SK-N-SH (cell line): ENCODE data around the gene FOXL1. TPM values are rescaled to one million over a fixed set of nuclear protein-coding genes. Genes with fewer than 3 reads are reported as not detected.

ENCODE experiments used
- CTCF ChIA-PET: fragments of 300-600, 350-600 bp; formaldehyde crosslinking; extraction: SDS; loops from one replicate; lab custom pipeline; 2021; lab: Yijun Ruan, JAX
- POLR2A ChIA-PET: fragments of 350-600 bp; sonication (Branson Sonifier 250); formaldehyde crosslinking; extraction: SDS; loops from one replicate; lab custom pipeline; 2020; ENCODE audit warnings: antibody characterized with exemption, inconsistent platforms; lab: Yijun Ruan, JAX
- DNase-seq: peaks from one replicate; pipeline ENCODE4 v3.0.0; 2012
- H2AFZ ChIP-seq: fragments of 200-600 bp; sonication (generic); 2 replicates; pipeline ENCODE4 v1.8.1; 2016; ENCODE audit warnings: antibody characterized with exemption, mild to moderate bottlenecking, low read depth
- H3F3A ChIP-seq: fragments of 200-600 bp; sonication (generic); replicated peaks from 2 replicates; pipeline ENCODE3; 2016; ENCODE audit warnings: antibody characterized with exemption, mild to moderate bottlenecking; ENCODE audit not compliant: insufficient read depth
- H3K27ac ChIP-seq, 2 experiments: fragments of 200-500 bp in 1 of 2; fragments of 200-600 bp in 1 of 2; sonication (Bioruptor generic) in 1 of 2; sonication (generic), shearing (Covaris generic) in 1 of 2; 2 replicates each; pipeline versions ENCODE4 v1.5.1 to v1.6.1; 2014 to 2016; ENCODE audit warnings: low read depth in 2 of 2, inconsistent platforms in 1 of 2, low read length in 1 of 2, mild to moderate bottlenecking in 1 of 2, mixed read lengths in 1 of 2
- H3K27me3 ChIP-seq: fragments of 200-600 bp; sonication (generic), shearing (Covaris generic); 2 replicates; pipeline ENCODE4 v1.6.1; 2016; ENCODE audit warnings: mixed run types; ENCODE audit not compliant: insufficient read depth
- H3K36me3 ChIP-seq, 2 experiments: fragments of 200-500 bp in 1 of 2; fragments of 200-600 bp in 1 of 2; sonication (Bioruptor generic) in 1 of 2; sonication (generic) in 1 of 2; replicated peaks in 1 of 2; 2 replicates each; pipeline versions ENCODE3 to v1.5.1; 2014 to 2016; ENCODE audit warnings: low read length in 1 of 2, mild to moderate bottlenecking in 1 of 2; ENCODE audit not compliant: insufficient read depth in 2 of 2, control insufficient read depth in 1 of 2
- H3K4me1 ChIP-seq, 2 experiments: fragments of 200-500 bp in 1 of 2; fragments of 200-600 bp in 1 of 2; sonication (Bioruptor generic) in 1 of 2; sonication (generic), shearing (Covaris generic) in 1 of 2; 2 replicates each; pipeline versions ENCODE4 v1.5.1 to v1.6.1; 2014 to 2016; ENCODE audit warnings: low read depth in 1 of 2, low read length in 1 of 2, mixed run types in 1 of 2; ENCODE audit not compliant: insufficient read depth in 2 of 2, control insufficient read depth in 1 of 2
- H3K4me2 ChIP-seq: fragments of 200-600 bp; sonication (generic), shearing (Covaris generic); 2 replicates; pipeline ENCODE4 v1.6.1; 2017; ENCODE audit warnings: mixed run types
- H3K4me3 ChIP-seq, 2 experiments: fragments of 200-500 bp in 1 of 2; fragments of 200-600 bp in 1 of 2; sonication (Bioruptor generic) in 1 of 2; sonication (generic), shearing (Covaris generic) in 1 of 2; 2 replicates each; pipeline versions ENCODE4 v1.5.1 to v1.8.1; 2014 to 2016; ENCODE audit warnings: low read depth in 2 of 2, inconsistent platforms in 1 of 2, low read length in 1 of 2, mild to moderate bottlenecking in 1 of 2, mixed read lengths in 1 of 2, moderate library complexity in 1 of 2
- H3K79me2 ChIP-seq: fragments of 200-600 bp; sonication (generic); 2 replicates; pipeline ENCODE4 v1.8.1; 2017; ENCODE audit warnings: mild to moderate bottlenecking; ENCODE audit not compliant: insufficient read depth
- H3K9ac ChIP-seq: fragments of 200-600 bp; sonication (generic); 2 replicates; pipeline ENCODE4 v1.6.1; 2017; ENCODE audit warnings: mixed run types
- H3K9me2 ChIP-seq: fragments of 200-600 bp; sonication (generic); 2 replicates; pipeline ENCODE4 v1.6.1; 2017; ENCODE audit warnings: mixed run types
- H3K9me3 ChIP-seq: fragments of 200-600 bp; sonication (generic); 2 replicates; pipeline ENCODE4 v1.6.1; 2017; ENCODE audit warnings: mixed run types, mild to moderate bottlenecking, moderate library complexity
- H4K20me1 ChIP-seq: fragments of 200-600 bp; sonication (generic); 2 replicates; pipeline ENCODE4 v1.6.1; 2017; ENCODE audit warnings: mild to moderate bottlenecking, mixed run types; ENCODE audit not compliant: insufficient read depth
- ELF1 ChIP-seq: IDR thresholded peaks from 2 replicates; pipeline ENCODE4 v1.4.0; 2012
- EP300 ChIP-seq, 2 experiments: IDR thresholded peaks; 2 replicates each; pipeline versions ENCODE4 v1.4.0 to v1.6.1; 2012; ENCODE audit warnings: borderline replicate concordance in 1 of 2, low read depth in 1 of 2, low read length in 1 of 2
- FOSL2 ChIP-seq: IDR thresholded peaks from 2 replicates; pipeline ENCODE4 v1.4.0; 2012; ENCODE audit warnings: low read depth, mild to moderate bottlenecking, moderate library complexity, borderline replicate concordance
- FOXJ3 ChIP-seq: sonication (generic); formaldehyde crosslinking; IDR thresholded peaks from 2 replicates; pipeline ENCODE4 v1.5.1; 2020; ENCODE audit warnings: mild to moderate bottlenecking, missing genetic modification reagents
- FOXM1 ChIP-seq: IDR thresholded peaks from 2 replicates; pipeline ENCODE4 v1.4.0; 2012; ENCODE audit warnings: low read depth, mild to moderate bottlenecking
- GABPA ChIP-seq: IDR thresholded peaks from 2 replicates; pipeline ENCODE4 v1.4.0; 2012; ENCODE audit warnings: low read depth, mild to moderate bottlenecking
- GATA2 ChIP-seq: sonication (generic); formaldehyde crosslinking; IDR thresholded peaks from 2 replicates; pipeline ENCODE4 v1.5.0; 2020; ENCODE audit warnings: mild to moderate bottlenecking, missing genetic modification reagents
- MXI1 ChIP-seq: IDR thresholded peaks from 2 replicates; pipeline ENCODE4 v1.6.1; 2012; ENCODE audit warnings: mild to moderate bottlenecking, low read depth, low read length, improper control_type of control experiment
- RAD21 ChIP-seq: IDR thresholded peaks from 2 replicates; pipeline ENCODE4 v1.6.1; 2012; ENCODE audit warnings: mild to moderate bottlenecking, low read length
- SIN3A ChIP-seq: IDR thresholded peaks from 2 replicates; pipeline ENCODE4 v1.6.1; 2012; ENCODE audit warnings: low read depth, mild to moderate bottlenecking, low read length, moderate library complexity, borderline replicate concordance
- SMC3 ChIP-seq: IDR thresholded peaks from 2 replicates; pipeline ENCODE4 v1.6.1; 2012; ENCODE audit warnings: low read depth, low read length, improper control_type of control experiment
- TAF1 ChIP-seq: IDR thresholded peaks from 2 replicates; pipeline ENCODE4 v1.6.1; 2012; ENCODE audit warnings: low read depth, mild to moderate bottlenecking, low read length, moderate library complexity, borderline replicate concordance
- TEAD4 ChIP-seq: IDR thresholded peaks from 2 replicates; pipeline ENCODE4 v1.4.0; 2012; ENCODE audit warnings: mild to moderate bottlenecking, borderline replicate concordance; ENCODE audit not compliant: insufficient read depth
- YY1 ChIP-seq: IDR thresholded peaks from 2 replicates; pipeline ENCODE4 v1.4.0; 2012; ENCODE audit warnings: low read depth, mild to moderate bottlenecking
- whole genome bisulfite sequencing: methylation state at CpG from one replicate; pipeline ENCODE4 v1.1.6; 2017; ENCODE audit warnings: low lambda C conversion rate; 5-methylcytosine and 5-hydroxymethylcytosine counted together
- polyA plus RNA-seq, 3 experiments: library from polyadenylated mRNA; depleted of rRNA; stranded (reverse); fragments of >200 nt; gene quantifications; 2 replicates each; pipeline ENCODE4 v1.2.3, GENCODE V29; 2012
- TF ChIP-seq, protein P1 (sequence below): fragments of 150-350 bp; IDR thresholded peaks from 2 replicates; pipeline ENCODE4 v1.6.1; 2016; ENCODE audit warnings: mild to moderate bottlenecking, low read depth, low read length
- TF ChIP-seq, protein P2 (sequence below): IDR thresholded peaks from 2 replicates; pipeline ENCODE4; 2012
- TF ChIP-seq, protein P3 (sequence below): IDR thresholded peaks from 2 replicates; pipeline ENCODE4 v1.6.1; 2012; ENCODE audit warnings: mild to moderate bottlenecking, low read depth, low read length, moderate library complexity
- TF ChIP-seq, protein P4 (sequence below): IDR thresholded peaks from 2 replicates; pipeline ENCODE4 v1.4.0; 2012; ENCODE audit warnings: low read depth, borderline replicate concordance

The FOXL1 gene
- polyA plus RNA-seq, 1 of the 3 experiments (the other 2 are of a cell fraction) = 2.5 TPM

DNA sequence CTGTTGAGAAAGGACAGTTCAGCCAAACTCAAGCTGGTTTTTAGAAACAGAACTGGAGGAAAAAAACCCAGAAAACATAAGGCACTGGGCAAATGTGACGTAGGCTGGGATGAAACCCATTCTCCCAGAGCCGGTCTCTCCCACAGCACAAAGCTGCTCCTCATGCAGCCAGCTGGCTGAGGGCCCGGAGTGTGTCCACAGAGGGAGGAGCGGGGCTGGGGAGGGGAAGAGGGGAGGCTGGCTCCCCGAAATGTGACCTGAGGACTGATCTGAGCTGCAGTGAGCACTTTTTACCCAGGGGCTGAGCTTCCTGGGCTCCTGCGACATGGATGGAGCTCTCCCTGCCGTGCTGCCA is 47.2 kb upstream of the FOXL1 start (continued):
- TF ChIP-seq, protein P1, sequence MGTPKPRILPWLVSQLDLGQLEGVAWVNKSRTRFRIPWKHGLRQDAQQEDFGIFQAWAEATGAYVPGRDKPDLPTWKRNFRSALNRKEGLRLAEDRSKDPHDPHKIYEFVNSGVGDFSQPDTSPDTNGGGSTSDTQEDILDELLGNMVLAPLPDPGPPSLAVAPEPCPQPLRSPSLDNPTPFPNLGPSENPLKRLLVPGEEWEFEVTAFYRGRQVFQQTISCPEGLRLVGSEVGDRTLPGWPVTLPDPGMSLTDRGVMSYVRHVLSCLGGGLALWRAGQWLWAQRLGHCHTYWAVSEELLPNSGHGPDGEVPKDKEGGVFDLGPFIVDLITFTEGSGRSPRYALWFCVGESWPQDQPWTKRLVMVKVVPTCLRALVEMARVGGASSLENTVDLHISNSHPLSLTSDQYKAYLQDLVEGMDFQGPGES = no peak
- TF ChIP-seq TEAD4 (no peak), RAD21 (no peak), SMC3 (no peak), TAF1 (no peak)
- TF ChIP-seq, all 33 proteins: peak for 0

GRCh38 chr16:86531641-86532525 is 46.5 kb upstream of the FOXL1 start:
- Histone ChIP-seq H3K9ac (no peak overlapping the region), H3K9me3 (no peaks in the 10 kb centered on the region), H3K4me3 (no peak overlapping the region), H2AFZ (no peak overlapping the region), H3K27ac (no peak overlapping the region), H3K4me2 (no peak overlapping the region)
- no peak for DNase-seq
- no peak for TF ChIP-seq SIN3A
- TF ChIP-seq FOXM1 = no peak
- TF ChIP-seq, all 33 proteins: peak for 0
- Histone ChIP-seq H3K79me2 (no peaks in the 10 kb centered on the region), H3F3A (no peaks in the 10 kb centered on the region), H3K27me3 (no peaks in the 10 kb centered on the region; the same call in 1 of the 2 replicates), H3K4me1 (no peaks in the 10 kb centered on the region), H3K36me3 (peaks cover under 1 to 7% of the 10 kb centered on the region in 2 experiments), H4K20me1 (no peaks in the 10 kb centered on the region), H3K9me2 (no peaks in the 10 kb centered on the region)
- ChIA-PET CTCF (interaction anchor here (0.8 to 4.4 kb wide), 3 partner anchors 13 to 710 kb away, joined by 4 to 48 read pairs (median 4); no protein-coding TSS in a partner anchor), POLR2A (no interaction called here)
- 90% methylated on average over 11 of the region's 49 CpGs for WGBS

DNA sequence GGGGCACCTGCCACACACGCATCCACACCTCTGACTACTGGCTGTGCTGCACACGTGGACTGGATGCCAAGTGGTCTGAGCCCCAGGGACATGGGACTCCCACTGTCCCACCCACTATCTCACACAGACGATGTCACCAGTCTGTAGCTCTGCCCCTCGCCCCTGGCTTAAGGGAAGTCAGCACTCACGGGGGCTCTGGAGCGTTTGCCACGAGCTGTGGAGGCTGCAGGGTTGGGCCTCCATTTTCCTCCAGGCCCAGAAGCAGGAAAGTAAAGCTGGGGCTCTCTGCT is 45.9 kb upstream of the FOXL1 start:
- ChIA-PET CTCF (interaction anchor here (0.8 to 4.4 kb wide), 3 partner anchors 13 to 711 kb away, joined by 4 to 48 read pairs (median 4); no protein-coding TSS in a partner anchor), POLR2A (no interaction called here)
- DNase-seq = no peak
- no peaks in the 10 kb centered on the region for H3K79me2 ChIP-seq
- H3K4me3 ChIP-seq = no peak overlapping the region
- WGBS = 97% methylated on average over 5 of the region's 7 CpGs
- no peak overlapping the region for H2AFZ ChIP-seq
- no peaks in the 10 kb centered on the region for H3K9me3 ChIP-seq
- no peaks in the 10 kb centered on the region for H3F3A ChIP-seq
- peaks cover 6 to 11% of the 10 kb centered on the region in 2 experiments for H3K36me3 ChIP-seq
- no peaks in the 10 kb centered on the region for H4K20me1 ChIP-seq
- no peaks in the 10 kb centered on the region for H3K27me3 ChIP-seq
- no peaks in the 10 kb centered on the region for H3K4me1 ChIP-seq
- H3K27ac ChIP-seq = no peak overlapping the region
- no peaks in the 10 kb centered on the region for H3K9me2 ChIP-seq
- no peak overlapping the region for H3K4me2 ChIP-seq
- H3K9ac ChIP-seq = no peak overlapping the region
- TF ChIP-seq EP300 (IDR thresholded peaks at IDR 0.05; ENCODE audit: borderline replicate concordance in 1 of 2, low read depth in 1 of 2, low read length in 1 of 2) = no peak
- TF ChIP-seq ELF1 = no peak
- no peak for TF ChIP-seq GABPA
- no peak for TF ChIP-seq FOSL2
- TF ChIP-seq FOXM1 = no peak
- TF ChIP-seq YY1 = no peak
- TF ChIP-seq, protein P2, sequence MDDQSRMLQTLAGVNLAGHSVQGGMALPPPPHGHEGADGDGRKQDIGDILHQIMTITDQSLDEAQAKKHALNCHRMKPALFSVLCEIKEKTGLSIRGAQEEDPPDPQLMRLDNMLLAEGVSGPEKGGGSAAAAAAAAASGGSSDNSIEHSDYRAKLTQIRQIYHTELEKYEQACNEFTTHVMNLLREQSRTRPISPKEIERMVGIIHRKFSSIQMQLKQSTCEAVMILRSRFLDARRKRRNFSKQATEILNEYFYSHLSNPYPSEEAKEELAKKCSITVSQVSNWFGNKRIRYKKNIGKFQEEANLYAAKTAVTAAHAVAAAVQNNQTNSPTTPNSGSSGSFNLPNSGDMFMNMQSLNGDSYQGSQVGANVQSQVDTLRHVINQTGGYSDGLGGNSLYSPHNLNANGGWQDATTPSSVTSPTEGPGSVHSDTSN = no peak
- TF ChIP-seq, protein P3, sequence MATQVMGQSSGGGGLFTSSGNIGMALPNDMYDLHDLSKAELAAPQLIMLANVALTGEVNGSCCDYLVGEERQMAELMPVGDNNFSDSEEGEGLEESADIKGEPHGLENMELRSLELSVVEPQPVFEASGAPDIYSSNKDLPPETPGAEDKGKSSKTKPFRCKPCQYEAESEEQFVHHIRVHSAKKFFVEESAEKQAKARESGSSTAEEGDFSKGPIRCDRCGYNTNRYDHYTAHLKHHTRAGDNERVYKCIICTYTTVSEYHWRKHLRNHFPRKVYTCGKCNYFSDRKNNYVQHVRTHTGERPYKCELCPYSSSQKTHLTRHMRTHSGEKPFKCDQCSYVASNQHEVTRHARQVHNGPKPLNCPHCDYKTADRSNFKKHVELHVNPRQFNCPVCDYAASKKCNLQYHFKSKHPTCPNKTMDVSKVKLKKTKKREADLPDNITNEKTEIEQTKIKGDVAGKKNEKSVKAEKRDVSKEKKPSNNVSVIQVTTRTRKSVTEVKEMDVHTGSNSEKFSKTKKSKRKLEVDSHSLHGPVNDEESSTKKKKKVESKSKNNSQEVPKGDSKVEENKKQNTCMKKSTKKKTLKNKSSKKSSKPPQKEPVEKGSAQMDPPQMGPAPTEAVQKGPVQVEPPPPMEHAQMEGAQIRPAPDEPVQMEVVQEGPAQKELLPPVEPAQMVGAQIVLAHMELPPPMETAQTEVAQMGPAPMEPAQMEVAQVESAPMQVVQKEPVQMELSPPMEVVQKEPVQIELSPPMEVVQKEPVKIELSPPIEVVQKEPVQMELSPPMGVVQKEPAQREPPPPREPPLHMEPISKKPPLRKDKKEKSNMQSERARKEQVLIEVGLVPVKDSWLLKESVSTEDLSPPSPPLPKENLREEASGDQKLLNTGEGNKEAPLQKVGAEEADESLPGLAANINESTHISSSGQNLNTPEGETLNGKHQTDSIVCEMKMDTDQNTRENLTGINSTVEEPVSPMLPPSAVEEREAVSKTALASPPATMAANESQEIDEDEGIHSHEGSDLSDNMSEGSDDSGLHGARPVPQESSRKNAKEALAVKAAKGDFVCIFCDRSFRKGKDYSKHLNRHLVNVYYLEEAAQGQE = no peak
- no peak for TF ChIP-seq FOXJ3
- TF ChIP-seq SMC3 = no peak
- TF ChIP-seq MXI1 = no peak
- TF ChIP-seq GATA2 (CRISPR knock-in tag) = no peak
- TF ChIP-seq, protein P4, sequence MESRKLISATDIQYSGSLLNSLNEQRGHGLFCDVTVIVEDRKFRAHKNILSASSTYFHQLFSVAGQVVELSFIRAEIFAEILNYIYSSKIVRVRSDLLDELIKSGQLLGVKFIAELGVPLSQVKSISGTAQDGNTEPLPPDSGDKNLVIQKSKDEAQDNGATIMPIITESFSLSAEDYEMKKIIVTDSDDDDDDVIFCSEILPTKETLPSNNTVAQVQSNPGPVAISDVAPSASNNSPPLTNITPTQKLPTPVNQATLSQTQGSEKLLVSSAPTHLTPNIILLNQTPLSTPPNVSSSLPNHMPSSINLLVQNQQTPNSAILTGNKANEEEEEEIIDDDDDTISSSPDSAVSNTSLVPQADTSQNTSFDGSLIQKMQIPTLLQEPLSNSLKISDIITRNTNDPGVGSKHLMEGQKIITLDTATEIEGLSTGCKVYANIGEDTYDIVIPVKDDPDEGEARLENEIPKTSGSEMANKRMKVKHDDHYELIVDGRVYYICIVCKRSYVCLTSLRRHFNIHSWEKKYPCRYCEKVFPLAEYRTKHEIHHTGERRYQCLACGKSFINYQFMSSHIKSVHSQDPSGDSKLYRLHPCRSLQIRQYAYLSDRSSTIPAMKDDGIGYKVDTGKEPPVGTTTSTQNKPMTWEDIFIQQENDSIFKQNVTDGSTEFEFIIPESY = no peak
